Ishikawa (cell line): ENCODE measurements around the gene IL21R.

ENCODE experiments used
- CEBPB ChIP-seq: IDR thresholded peaks from 2 replicates; pipeline ENCODE4 v1.6.1; 2012
- CREB1 ChIP-seq: IDR thresholded peaks from 2 replicates; pipeline ENCODE4 v1.6.1; 2012; ENCODE audit warnings: low read depth
- EGR1 ChIP-seq: IDR thresholded peaks from 2 replicates; pipeline ENCODE4 v1.6.1; 2012
- EP300 ChIP-seq: IDR thresholded peaks from 2 replicates; pipeline ENCODE4 v1.6.1; 2012; ENCODE audit warnings: borderline replicate concordance
- FOXM1 ChIP-seq: IDR thresholded peaks from 2 replicates; pipeline ENCODE4 v1.6.1; 2012; ENCODE audit warnings: low read depth, borderline replicate concordance
- NFIC ChIP-seq: IDR thresholded peaks from 2 replicates; pipeline ENCODE4 v1.6.1; 2012
- RAD21 ChIP-seq: IDR thresholded peaks from 2 replicates; pipeline ENCODE4 v1.6.1; 2012; ENCODE audit warnings: low read depth
- TAF1 ChIP-seq: IDR thresholded peaks from 2 replicates; pipeline ENCODE4 v1.6.1; 2012; ENCODE audit warnings: low read depth, mild to moderate bottlenecking
- TCF12 ChIP-seq: IDR thresholded peaks from 2 replicates; pipeline ENCODE4 v1.6.1; 2012; ENCODE audit warnings: low read depth
- TEAD4 ChIP-seq: IDR thresholded peaks from 2 replicates; pipeline ENCODE4 v1.6.1; 2012
- YY1 ChIP-seq: IDR thresholded peaks from 2 replicates; pipeline ENCODE4 v1.6.1; 2012; ENCODE audit warnings: low read depth
- TF ChIP-seq, protein P1 (sequence below): IDR thresholded peaks from 2 replicates; pipeline ENCODE4 v1.6.1; 2012; ENCODE audit warnings: low read depth, mild to moderate bottlenecking
- TF ChIP-seq, protein P2 (sequence below): IDR thresholded peaks from 2 replicates; pipeline ENCODE4 v1.6.1; 2012
- TF ChIP-seq, protein P3 (sequence below): IDR thresholded peaks from 2 replicates; pipeline ENCODE4 v1.6.1; 2012

DNA sequence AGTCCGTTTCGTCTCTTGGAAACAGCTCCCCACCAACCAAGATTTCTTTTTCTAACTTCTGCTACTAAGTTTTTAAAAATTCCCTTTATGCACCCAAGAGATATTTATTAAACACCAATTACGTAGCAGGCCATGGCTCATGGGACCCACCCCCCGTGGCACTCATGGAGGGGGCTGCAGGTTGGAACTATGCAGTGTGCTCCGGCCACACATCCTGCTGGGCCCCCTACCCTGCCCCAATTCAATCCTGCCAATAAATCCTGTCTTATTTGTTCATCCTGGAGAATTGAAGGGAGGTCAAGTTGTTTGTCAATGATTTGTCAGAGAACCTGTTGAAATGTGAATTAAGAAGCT lies 48.2 kb downstream of the IL21R start:
- TF ChIP-seq CEBPB (no peak), RAD21 (no peak), CREB1 (no peak), EP300 (no peak), YY1 (no peak), TEAD4 (no peak), TAF1 (no peak), EGR1 (no peak), FOXM1 (no peak), NFIC (no peak), TCF12 (no peak)
- TF ChIP-seq, protein P1, sequence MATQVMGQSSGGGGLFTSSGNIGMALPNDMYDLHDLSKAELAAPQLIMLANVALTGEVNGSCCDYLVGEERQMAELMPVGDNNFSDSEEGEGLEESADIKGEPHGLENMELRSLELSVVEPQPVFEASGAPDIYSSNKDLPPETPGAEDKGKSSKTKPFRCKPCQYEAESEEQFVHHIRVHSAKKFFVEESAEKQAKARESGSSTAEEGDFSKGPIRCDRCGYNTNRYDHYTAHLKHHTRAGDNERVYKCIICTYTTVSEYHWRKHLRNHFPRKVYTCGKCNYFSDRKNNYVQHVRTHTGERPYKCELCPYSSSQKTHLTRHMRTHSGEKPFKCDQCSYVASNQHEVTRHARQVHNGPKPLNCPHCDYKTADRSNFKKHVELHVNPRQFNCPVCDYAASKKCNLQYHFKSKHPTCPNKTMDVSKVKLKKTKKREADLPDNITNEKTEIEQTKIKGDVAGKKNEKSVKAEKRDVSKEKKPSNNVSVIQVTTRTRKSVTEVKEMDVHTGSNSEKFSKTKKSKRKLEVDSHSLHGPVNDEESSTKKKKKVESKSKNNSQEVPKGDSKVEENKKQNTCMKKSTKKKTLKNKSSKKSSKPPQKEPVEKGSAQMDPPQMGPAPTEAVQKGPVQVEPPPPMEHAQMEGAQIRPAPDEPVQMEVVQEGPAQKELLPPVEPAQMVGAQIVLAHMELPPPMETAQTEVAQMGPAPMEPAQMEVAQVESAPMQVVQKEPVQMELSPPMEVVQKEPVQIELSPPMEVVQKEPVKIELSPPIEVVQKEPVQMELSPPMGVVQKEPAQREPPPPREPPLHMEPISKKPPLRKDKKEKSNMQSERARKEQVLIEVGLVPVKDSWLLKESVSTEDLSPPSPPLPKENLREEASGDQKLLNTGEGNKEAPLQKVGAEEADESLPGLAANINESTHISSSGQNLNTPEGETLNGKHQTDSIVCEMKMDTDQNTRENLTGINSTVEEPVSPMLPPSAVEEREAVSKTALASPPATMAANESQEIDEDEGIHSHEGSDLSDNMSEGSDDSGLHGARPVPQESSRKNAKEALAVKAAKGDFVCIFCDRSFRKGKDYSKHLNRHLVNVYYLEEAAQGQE: no peak
- TF ChIP-seq, protein P2, sequence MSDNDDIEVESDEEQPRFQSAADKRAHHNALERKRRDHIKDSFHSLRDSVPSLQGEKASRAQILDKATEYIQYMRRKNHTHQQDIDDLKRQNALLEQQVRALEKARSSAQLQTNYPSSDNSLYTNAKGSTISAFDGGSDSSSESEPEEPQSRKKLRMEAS: no peak
- TF ChIP-seq, protein P3, sequence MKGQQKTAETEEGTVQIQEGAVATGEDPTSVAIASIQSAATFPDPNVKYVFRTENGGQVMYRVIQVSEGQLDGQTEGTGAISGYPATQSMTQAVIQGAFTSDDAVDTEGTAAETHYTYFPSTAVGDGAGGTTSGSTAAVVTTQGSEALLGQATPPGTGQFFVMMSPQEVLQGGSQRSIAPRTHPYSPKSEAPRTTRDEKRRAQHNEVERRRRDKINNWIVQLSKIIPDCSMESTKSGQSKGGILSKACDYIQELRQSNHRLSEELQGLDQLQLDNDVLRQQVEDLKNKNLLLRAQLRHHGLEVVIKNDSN: no peak
